A549 (cell line): ENCODE results near the gene ATG10. TPM values are rescaled to one million over a fixed set of nuclear protein-coding genes. Genes with fewer than 3 reads are reported as not detected.

Experiments
- ATAC-seq, 2 experiments: fragments of 200-7000 bp in 1 of 2; fragments of >200 bp in 1 of 2; cut with Nextera tagmentation in 1 of 2; cut with Tn5 transposase in 1 of 2; 3 replicates each; pipeline versions ENCODE4 v1.8.0 to v1.9.1; 2018 to 2020; ENCODE audit warnings: mild to moderate bottlenecking in 1 of 2, moderate library complexity in 1 of 2
- CTCF ChIA-PET: fragments of 300-600 bp; sonication (Branson Sonifier 250); formaldehyde crosslinking; extraction: SDS; loops from one replicate; lab custom pipeline; 2021; ENCODE audit warnings: antibody characterized with exemption, inconsistent platforms; lab: Yijun Ruan, JAX
- POLR2A ChIA-PET: fragments of 350-600 bp; formaldehyde crosslinking; extraction: SDS; loops from one replicate; lab custom pipeline; 2021; ENCODE audit warnings: antibody characterized with exemption, inconsistent platforms; lab: Yijun Ruan, JAX
- DNase-seq, 2 experiments: peaks; one replicate each; pipeline versions ENCODE4 v3.0.0 to v3.0.0-alpha.2; 2011 to 2016; ENCODE audit warnings: low read depth in 1 of 2, low spot score in 1 of 2
- FAIRE-seq: peaks from 2 replicates; lab custom pipeline; 2011; peaks lifted over from hg19 to GRCh38; lab: Jason Lieb, UNC
- H3K27ac ChIP-seq, 2 experiments: fragments of >200 bp; sonication (Bioruptor Twin); formaldehyde crosslinking; 3 replicates each; pipeline ENCODE4 v1.5.1; 2016 to 2017
- H3K4me1 ChIP-seq: fragments of >200 bp; sonication (Bioruptor Twin); formaldehyde crosslinking; 3 replicates; pipeline ENCODE4 v1.6.1; 2016
- H3K4me2 ChIP-seq: fragments of >200 bp; sonication (Bioruptor Twin); formaldehyde crosslinking; 3 replicates; pipeline ENCODE4 v1.6.1; 2016
- H3K4me3 ChIP-seq: fragments of >200 bp; sonication (Bioruptor Twin); formaldehyde crosslinking; 3 replicates; pipeline ENCODE4 v1.5.1; 2016
- H3K9me3 ChIP-seq: fragments of >200 bp; sonication (Bioruptor Twin); formaldehyde crosslinking; 3 replicates; pipeline ENCODE4 v1.6.1; 2016
- CBX2 ChIP-seq: fragments of 200-600 bp; sonication (generic); IDR thresholded peaks from 2 replicates; pipeline ENCODE4 v1.6.1; 2016; ENCODE audit warnings: low read depth, mild to moderate bottlenecking, borderline replicate concordance
- HDAC2 ChIP-seq: fragments of 200-600 bp; sonication (generic); IDR thresholded peaks from 2 replicates; pipeline ENCODE4 v1.6.1; 2016
- HOXA7 ChIP-seq: fragments of 250-450 bp; sonication (Bioruptor Pico); IDR thresholded peaks from 2 replicates; pipeline ENCODE4 v1.5.0; 2020; ENCODE audit warnings: mild to moderate bottlenecking, moderate library complexity
- HOXB13 ChIP-seq: fragments of 250-450 bp; sonication (Bioruptor Pico); IDR thresholded peaks from 2 replicates; pipeline ENCODE4 v1.5.0; 2020; ENCODE audit warnings: low read depth, mild to moderate bottlenecking, moderate library complexity
- HOXB5 ChIP-seq: fragments of 250-450 bp; sonication (Bioruptor Pico); IDR thresholded peaks from 2 replicates; pipeline ENCODE4 v1.5.0; 2020; ENCODE audit warnings: mild to moderate bottlenecking, moderate library complexity
- KDM1A ChIP-seq: fragments of 200-600 bp; sonication (generic); IDR thresholded peaks from 2 replicates; pipeline ENCODE4 v1.6.1; 2016; ENCODE audit warnings: low read depth, mild to moderate bottlenecking
- NR3C1 ChIP-seq: fragments of >200 bp; sonication (Bioruptor Twin); formaldehyde crosslinking; IDR thresholded peaks from 3 replicates; pipeline ENCODE4 v1.6.1; 2017
- RAD21 ChIP-seq, 2 experiments: fragments of >200 bp in 1 of 2; sonication (Bioruptor Twin) in 1 of 2; formaldehyde crosslinking in 1 of 2; IDR thresholded peaks in 1 of 2; conservative IDR thresholded peaks in 1 of 2; 2 replicates in 1 of 2; 3 replicates in 1 of 2; pipeline ENCODE4 v1.6.1; 2012 to 2018; ENCODE audit warnings: inconsistent platforms in 1 of 2
- RARB ChIP-seq: fragments of 250-450 bp; sonication (Bioruptor Pico); IDR thresholded peaks from 2 replicates; pipeline ENCODE4 v1.8.0; 2021; ENCODE audit warnings: mild to moderate bottlenecking, moderate library complexity
- RCOR1 ChIP-seq: fragments of 150-350 bp; IDR thresholded peaks from 2 replicates; pipeline ENCODE4 v1.6.1; 2014; ENCODE audit warnings: antibody characterized with exemption, low read length, low read depth
- SREBF2 ChIP-seq: fragments of 450-650 bp; IDR thresholded peaks from 2 replicates; pipeline ENCODE4 v1.6.1; 2014; ENCODE audit warnings: mild to moderate bottlenecking, moderate library complexity
- TFCP2L1 ChIP-seq: fragments of 250-450 bp; sonication (Bioruptor Pico); IDR thresholded peaks from 2 replicates; pipeline ENCODE4 v1.5.0; 2021; ENCODE audit warnings: mild to moderate bottlenecking
- ZC3H11A ChIP-seq: fragments of 450-650 bp; IDR thresholded peaks from 2 replicates; pipeline ENCODE4 v1.6.1; 2014; ENCODE audit warnings: antibody characterized with exemption, mild to moderate bottlenecking
- WGBS: methylation state at CpG from one replicate; pipeline ENCODE4 v1.1.6; 2017; ENCODE audit errors: missing lambda C conversion rate; 5-methylcytosine and 5-hydroxymethylcytosine counted together
- polyA plus RNA-seq, 4 experiments: library from polyadenylated mRNA; depleted of rRNA in 3 of 4; stranded (reverse); fragments of >200 nt; fragmentation: RNase III in 1 of 4; extraction: RNeasy Plus Mini Kit Qiagen cat#74134 plus additional on column Dnase treatment in 1 of 4; gene quantifications; 2 replicates in 3 of 4; 3 replicates in 1 of 4; pipeline ENCODE4 v1.2.3, GENCODE V29; 2011 to 2017
- TF ChIP-seq, protein P1 (sequence below): fragments of 150-350 bp; IDR thresholded peaks from 2 replicates; pipeline ENCODE4 v1.6.1; 2014; ENCODE audit warnings: low read depth, mild to moderate bottlenecking, low read length
- TF ChIP-seq, protein P2 (sequence below): fragments of >200 bp; sonication (Bioruptor Twin); formaldehyde crosslinking; IDR thresholded peaks from 3 replicates; pipeline ENCODE4 v1.6.1; 2016
- TF ChIP-seq, protein P3 (sequence below): IDR thresholded peaks from 2 replicates; pipeline ENCODE4 v1.6.1; 2012
- TF ChIP-seq, protein P4 (sequence below): fragments of >200 bp; sonication (Bioruptor Twin); formaldehyde crosslinking; IDR thresholded peaks from 3 replicates; pipeline ENCODE4 v1.5.1; 2016

Gene ATG10
- polyA plus RNA-seq, 2 of the 4 experiments (the other 2 are of a cell fraction) = 12.7 to 17.9 TPM

DNA sequence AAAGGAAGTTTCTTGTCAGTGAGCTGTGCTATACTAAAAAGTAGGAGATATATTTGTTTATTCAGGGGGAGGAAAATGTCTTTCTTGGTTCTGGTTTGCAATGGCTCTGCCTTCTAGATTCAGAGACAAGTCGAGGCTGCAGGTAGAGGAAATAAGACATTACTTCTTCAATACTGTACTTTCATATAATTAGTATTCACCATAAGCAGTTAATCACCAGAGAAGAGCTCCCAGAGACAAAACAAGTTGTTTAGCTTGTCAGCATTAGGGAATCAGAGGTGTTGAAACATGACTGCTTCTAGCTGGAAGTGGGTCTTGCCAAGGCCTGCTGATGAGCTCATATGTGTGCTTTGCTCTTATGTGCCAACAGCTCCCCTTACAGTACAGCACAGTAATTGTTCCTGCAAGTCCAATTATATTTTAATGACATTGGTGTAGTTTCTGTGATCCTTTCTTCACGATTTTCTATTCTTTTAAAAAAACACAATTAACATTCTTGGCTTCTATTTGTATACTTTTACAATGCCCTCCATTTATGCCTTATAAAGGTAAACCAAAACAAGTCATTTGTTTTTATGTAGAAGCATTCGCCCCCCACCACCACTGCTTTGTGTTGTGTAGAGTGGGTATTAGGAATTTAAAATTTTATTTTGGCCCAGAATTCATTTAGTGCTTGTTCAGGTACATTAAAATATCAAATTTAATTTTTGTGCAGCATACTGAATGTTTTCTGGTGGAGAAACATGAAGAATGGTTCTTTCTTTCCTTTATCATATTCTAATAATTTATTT, 194.1 kb downstream of the ATG10 start (continued):
- no peak for TF ChIP-seq NR3C1
- no peak for TF ChIP-seq HOXB13 (CRISPR knock-in tag)
- TF ChIP-seq, protein P1, sequence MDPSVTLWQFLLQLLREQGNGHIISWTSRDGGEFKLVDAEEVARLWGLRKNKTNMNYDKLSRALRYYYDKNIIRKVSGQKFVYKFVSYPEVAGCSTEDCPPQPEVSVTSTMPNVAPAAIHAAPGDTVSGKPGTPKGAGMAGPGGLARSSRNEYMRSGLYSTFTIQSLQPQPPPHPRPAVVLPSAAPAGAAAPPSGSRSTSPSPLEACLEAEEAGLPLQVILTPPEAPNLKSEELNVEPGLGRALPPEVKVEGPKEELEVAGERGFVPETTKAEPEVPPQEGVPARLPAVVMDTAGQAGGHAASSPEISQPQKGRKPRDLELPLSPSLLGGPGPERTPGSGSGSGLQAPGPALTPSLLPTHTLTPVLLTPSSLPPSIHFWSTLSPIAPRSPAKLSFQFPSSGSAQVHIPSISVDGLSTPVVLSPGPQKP = no peak
- no peak for TF ChIP-seq CBX2
- TF ChIP-seq, protein P2, sequence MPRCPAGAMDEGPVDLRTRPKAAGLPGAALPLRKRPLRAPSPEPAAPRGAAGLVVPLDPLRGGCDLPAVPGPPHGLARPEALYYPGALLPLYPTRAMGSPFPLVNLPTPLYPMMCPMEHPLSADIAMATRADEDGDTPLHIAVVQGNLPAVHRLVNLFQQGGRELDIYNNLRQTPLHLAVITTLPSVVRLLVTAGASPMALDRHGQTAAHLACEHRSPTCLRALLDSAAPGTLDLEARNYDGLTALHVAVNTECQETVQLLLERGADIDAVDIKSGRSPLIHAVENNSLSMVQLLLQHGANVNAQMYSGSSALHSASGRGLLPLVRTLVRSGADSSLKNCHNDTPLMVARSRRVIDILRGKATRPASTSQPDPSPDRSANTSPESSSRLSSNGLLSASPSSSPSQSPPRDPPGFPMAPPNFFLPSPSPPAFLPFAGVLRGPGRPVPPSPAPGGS = no peak
- no peak for TF ChIP-seq HOXA7
- no peak for TF ChIP-seq KDM1A
- no peak for TF ChIP-seq ZC3H11A

DNA sequence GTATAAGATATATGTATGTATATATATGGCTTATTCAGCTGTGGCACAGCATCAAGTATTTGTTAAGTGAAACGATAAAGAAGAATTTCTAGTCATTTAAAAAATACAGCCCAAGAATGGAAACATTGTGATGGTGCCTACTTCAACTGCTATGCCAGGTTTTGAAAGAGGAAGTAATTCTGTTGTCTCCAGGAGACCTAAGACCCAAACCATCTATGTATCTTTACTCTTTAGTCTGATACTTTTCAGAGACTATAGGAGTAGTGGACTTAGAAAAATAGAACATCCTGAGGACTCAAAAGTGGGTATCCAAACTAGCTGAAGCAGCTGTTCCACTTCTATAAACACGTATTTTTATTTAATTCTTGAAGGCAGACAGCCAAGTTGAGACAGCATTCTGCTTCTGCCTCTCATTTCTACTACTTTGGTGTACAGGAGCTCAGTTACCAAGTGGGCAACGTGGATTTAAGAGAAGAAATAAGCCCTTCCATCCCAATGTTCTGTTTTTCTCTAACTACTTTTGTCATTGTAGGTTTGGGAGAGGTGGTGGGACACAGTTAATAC, 195.6 kb downstream of the ATG10 start:
- Histone ChIP-seq H3K9me3 (no peaks in the 10 kb centered on the region), H3K4me3 (no peak overlapping the region), H3K4me1 (peaks cover 29% of the 10 kb centered on the region), H3K27ac (no peak overlapping the region), H3K4me2 (no peak overlapping the region)
- FAIRE-seq = no peak
- 75% methylated on average over 3 of the region's 3 CpGs for WGBS
- DNase-seq = no peak
- no peak for ATAC-seq
- ChIA-PET POLR2A (no interaction called here), CTCF (interaction anchor here (0.9 kb wide), 1 partner anchor 868 kb away, joined by 3 read pairs; no protein-coding TSS in a partner anchor)
- TF ChIP-seq, protein P3, sequence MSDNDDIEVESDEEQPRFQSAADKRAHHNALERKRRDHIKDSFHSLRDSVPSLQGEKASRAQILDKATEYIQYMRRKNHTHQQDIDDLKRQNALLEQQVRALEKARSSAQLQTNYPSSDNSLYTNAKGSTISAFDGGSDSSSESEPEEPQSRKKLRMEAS = no peak
- TF ChIP-seq SREBF2 (no peak), RAD21 (conservative IDR thresholded peaks at IDR 0.05 in 1 of 2, IDR thresholded peaks at IDR 0.05 in 1 of 2) (no peak), RARB (CRISPR knock-in tag) (no peak), HOXB5 (CRISPR knock-in tag) (no peak), TFCP2L1 (CRISPR knock-in tag) (no peak), RCOR1 (no peak)
- TF ChIP-seq, protein P4, sequence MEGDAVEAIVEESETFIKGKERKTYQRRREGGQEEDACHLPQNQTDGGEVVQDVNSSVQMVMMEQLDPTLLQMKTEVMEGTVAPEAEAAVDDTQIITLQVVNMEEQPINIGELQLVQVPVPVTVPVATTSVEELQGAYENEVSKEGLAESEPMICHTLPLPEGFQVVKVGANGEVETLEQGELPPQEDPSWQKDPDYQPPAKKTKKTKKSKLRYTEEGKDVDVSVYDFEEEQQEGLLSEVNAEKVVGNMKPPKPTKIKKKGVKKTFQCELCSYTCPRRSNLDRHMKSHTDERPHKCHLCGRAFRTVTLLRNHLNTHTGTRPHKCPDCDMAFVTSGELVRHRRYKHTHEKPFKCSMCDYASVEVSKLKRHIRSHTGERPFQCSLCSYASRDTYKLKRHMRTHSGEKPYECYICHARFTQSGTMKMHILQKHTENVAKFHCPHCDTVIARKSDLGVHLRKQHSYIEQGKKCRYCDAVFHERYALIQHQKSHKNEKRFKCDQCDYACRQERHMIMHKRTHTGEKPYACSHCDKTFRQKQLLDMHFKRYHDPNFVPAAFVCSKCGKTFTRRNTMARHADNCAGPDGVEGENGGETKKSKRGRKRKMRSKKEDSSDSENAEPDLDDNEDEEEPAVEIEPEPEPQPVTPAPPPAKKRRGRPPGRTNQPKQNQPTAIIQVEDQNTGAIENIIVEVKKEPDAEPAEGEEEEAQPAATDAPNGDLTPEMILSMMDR = no peak

DNA sequence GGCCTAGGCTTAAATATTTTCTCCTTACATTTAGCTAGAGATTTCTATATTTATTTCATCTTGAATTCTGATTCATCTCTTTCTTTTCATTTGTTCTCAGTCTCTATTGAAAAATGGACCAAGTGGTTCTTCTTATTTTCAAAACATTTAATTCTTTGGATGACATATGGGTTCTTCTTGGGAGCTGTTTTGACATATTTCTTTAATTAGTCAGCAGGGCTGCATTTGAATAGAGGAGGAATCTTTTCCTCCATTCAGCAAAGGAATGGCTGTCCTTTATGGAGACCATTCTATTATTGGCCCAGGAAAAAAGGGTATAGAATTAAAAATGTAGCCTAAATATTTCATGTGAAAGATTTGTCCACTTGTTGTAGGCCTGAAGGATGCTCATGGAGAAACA, 196.5 kb downstream of the ATG10 start:
- Histone ChIP-seq H3K27ac (no peak overlapping the region), H3K9me3 (no peaks in the 10 kb centered on the region), H3K4me3 (no peak overlapping the region), H3K4me2 (no peak overlapping the region), H3K4me1 (peaks cover 20% of the 10 kb centered on the region)
- no peak for DNase-seq
- TF ChIP-seq HDAC2 = no peak
- TF ChIP-seq, protein P4 = no peak
- FAIRE-seq = no peak
- no peak for ATAC-seq
- ChIA-PET CTCF (no interaction called here), POLR2A (no interaction called here)
